HG03108 (cell line): ENCODE results near the gene ELP5.
A peak's percentile ranks its signal among the peaks of the same experiment; 100 is the strongest.

Experiments
- ATAC-seq: cut with Tn5 transposase; IDR thresholded peaks from one replicate; pipeline ENCODE4 v1.9.1; 2021; ENCODE audit warnings: moderate library complexity; ENCODE audit not compliant: unreplicated experiment

ELP5 gene

GRCh38 chr17:7252176-7253043 is at the start of gene ELP5:
ELP5 (plus strand) TSS chr17:7252215; CDS start chr17:7252551, 336 bp downstream.
- peak; percentile 41 for ATAC-seq

GRCh38 chr17:7203391-7203790 is 48.6 kb upstream of the ELP5 start:
- no peak for ATAC-seq

GRCh38 chr17:7204336-7204735 is 47.7 kb upstream of the ELP5 start:
- no peak for ATAC-seq

GRCh38 chr17:7204828-7205461 is 47.1 kb upstream of the ELP5 start:
- ATAC-seq, result peak; percentile 71

GRCh38 chr17:7205561-7205960 is 46.5 kb upstream of the ELP5 start:
- no peak for ATAC-seq

- no peak for ATAC-seq
These were observed 44.7 kb upstream of the ELP5 start for GRCh38 chr17:7207120-7208001.

GRCh38 chr17:7208027-7208571 is 43.9 kb upstream of the ELP5 start:
- ATAC-seq, result no peak

- no peak for ATAC-seq
These were observed 43.1 kb upstream of the ELP5 start for GRCh38 chr17:7208754-7209460.

GRCh38 chr17:7211491-7212273 is 40.3 kb upstream of the ELP5 start:
- no peak for ATAC-seq

- ATAC-seq, result peak; percentile 4
These were observed 38.1 kb upstream of the ELP5 start for GRCh38 chr17:7213895-7214299.

- ATAC-seq, result peak; percentile 68
These were observed 37.5 kb upstream of the ELP5 start for GRCh38 chr17:7214300-7215135.

- no peak for ATAC-seq
These were observed 36.8 kb upstream of the ELP5 start for GRCh38 chr17:7215136-7215638.

GRCh38 chr17:7215652-7216180 is 36.3 kb upstream of the ELP5 start:
- ATAC-seq, result no peak

GRCh38 chr17:7216242-7217112 is 35.5 kb upstream of the ELP5 start:
- no peak for ATAC-seq

- ATAC-seq, result no peak
These were observed 34.7 kb upstream of the ELP5 start for GRCh38 chr17:7217113-7217987.

GRCh38 chr17:7218166-7218565 is 33.8 kb upstream of the ELP5 start:
- no peak for ATAC-seq
